ENCODE data around the gene PTGER1. TPM values are rescaled to one million over a fixed set of nuclear protein-coding genes. Genes with fewer than 3 reads are reported as not detected.

The PTGER1 gene
- total and polyA plus RNA-seq, 9 of the 15 experiments (the other 6 are each of a cell fraction or from before 2014, with no cell fraction given): 0.06 to 0.36 (median 0.31) TPM; not detected in 5

DNA sequence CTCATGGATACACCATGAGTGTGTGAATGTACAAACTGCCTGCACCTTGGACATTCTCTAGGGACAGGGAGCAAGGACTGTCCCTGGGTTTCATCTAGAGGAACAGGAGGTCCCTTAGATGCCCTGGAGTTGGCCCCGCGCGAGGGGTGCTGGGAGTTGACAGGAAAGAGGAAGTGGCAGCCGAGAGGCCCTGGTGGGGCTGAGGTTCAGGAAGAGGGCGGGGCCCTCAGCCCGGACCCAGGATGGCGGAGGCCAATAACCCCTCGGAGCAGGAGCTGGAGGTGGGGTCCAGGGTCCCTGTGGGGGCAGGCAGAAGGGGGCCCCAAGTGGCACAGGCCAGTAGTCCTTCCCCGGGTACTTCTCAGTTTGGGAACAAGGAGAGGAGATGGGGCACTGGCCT, 35.1 kb downstream of the PTGER1 start (continued):
- TF ChIP-seq, protein P1, sequence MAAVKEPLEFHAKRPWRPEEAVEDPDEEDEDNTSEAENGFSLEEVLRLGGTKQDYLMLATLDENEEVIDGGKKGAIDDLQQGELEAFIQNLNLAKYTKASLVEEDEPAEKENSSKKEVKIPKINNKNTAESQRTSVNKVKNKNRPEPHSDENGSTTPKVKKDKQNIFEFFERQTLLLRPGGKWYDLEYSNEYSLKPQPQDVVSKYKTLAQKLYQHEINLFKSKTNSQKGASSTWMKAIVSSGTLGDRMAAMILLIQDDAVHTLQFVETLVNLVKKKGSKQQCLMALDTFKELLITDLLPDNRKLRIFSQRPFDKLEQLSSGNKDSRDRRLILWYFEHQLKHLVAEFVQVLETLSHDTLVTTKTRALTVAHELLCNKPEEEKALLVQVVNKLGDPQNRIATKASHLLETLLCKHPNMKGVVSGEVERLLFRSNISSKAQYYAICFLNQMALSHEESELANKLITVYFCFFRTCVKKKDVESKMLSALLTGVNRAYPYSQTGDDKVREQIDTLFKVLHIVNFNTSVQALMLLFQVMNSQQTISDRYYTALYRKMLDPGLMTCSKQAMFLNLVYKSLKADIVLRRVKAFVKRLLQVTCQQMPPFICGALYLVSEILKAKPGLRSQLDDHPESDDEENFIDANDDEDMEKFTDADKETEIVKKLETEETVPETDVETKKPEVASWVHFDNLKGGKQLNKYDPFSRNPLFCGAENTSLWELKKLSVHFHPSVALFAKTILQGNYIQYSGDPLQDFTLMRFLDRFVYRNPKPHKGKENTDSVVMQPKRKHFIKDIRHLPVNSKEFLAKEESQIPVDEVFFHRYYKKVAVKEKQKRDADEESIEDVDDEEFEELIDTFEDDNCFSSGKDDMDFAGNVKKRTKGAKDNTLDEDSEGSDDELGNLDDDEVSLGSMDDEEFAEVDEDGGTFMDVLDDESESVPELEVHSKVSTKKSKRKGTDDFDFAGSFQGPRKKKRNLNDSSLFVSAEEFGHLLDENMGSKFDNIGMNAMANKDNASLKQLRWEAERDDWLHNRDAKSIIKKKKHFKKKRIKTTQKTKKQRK (IDR thresholded peaks at IDR 0.05; ENCODE audit: borderline replicate concordance, low read depth, low read length): no peak
- no peak for TF ChIP-seq CREBBP (IDR thresholded peaks at IDR 0.05; ENCODE audit: low read depth, low read length)
- TF ChIP-seq PHF20 (IDR thresholded peaks at IDR 0.05; ENCODE audit: partially characterized antibody): peak; percentile 43
- no peak for TF ChIP-seq SMARCC2 (IDR thresholded peaks at IDR 0.05; ENCODE audit: low read depth)
- TF ChIP-seq NCOA4 (IDR thresholded peaks at IDR 0.05; ENCODE audit: partially characterized antibody): no peak
- TF ChIP-seq XRCC3 (IDR thresholded peaks at IDR 0.05): no peak
- no peak for TF ChIP-seq BDP1 (IDR thresholded peaks at IDR 0.05; ENCODE audit: insufficient read depth, insufficient read length)
- peak; percentile 51 for TF ChIP-seq CXXC5 (CRISPR knock-in tag; IDR thresholded peaks at IDR 0.05)
- 0 out of 2 replicates have a peak, but pooled peaks have one; percentile 9 for TF ChIP-seq TEAD4 (IDR thresholded peaks at IDR 0.05; ENCODE audit: low read length)
- no peak for TF ChIP-seq TEAD4 (CRISPR knock-in tag; IDR thresholded peaks at IDR 0.05; ENCODE audit: borderline replicate concordance)
- TF ChIP-seq NFE2L1 (tag; IDR thresholded peaks at IDR 0.05; ENCODE audit: borderline replicate concordance, low read depth): no peak
- peak; percentile 47; the same call in 1 of the 2 replicates for TF ChIP-seq SMAD3 (CRISPR knock-in tag; conservative IDR thresholded peaks at IDR 0.05)
- peak; percentile 21; the same call in 1 of the 2 replicates for TF ChIP-seq SOX6 (IDR thresholded peaks at IDR 0.05)
- peak; percentile 61 for TF ChIP-seq POLR2A (conservative IDR thresholded peaks at IDR 0.05)
- no peak for TF ChIP-seq BHLHE40 (IDR thresholded peaks at IDR 0.05; ENCODE audit: low read length)
- TF ChIP-seq TARDBP (IDR thresholded peaks at IDR 0.05): 0 out of 2 replicates have a peak, but pooled peaks have one; percentile 38
- TF ChIP-seq, protein P2, sequence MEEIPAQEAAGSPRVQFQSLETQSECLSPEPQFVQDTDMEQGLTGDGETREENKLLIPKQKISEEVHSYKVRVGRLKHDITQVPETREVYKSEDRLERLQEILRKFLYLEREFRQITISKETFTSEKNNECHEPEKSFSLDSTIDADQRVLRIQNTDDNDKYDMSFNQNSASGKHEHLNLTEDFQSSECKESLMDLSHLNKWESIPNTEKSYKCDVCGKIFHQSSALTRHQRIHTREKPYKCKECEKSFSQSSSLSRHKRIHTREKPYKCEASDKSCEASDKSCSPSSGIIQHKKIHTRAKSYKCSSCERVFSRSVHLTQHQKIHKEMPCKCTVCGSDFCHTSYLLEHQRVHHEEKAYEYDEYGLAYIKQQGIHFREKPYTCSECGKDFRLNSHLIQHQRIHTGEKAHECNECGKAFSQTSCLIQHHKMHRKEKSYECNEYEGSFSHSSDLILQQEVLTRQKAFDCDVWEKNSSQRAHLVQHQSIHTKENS (CRISPR knock-in tag; IDR thresholded peaks at IDR 0.05): no peak
- TF ChIP-seq CBFA2T2 (conservative IDR thresholded peaks at IDR 0.05): no peak
- no peak for TF ChIP-seq MXI1 (IDR thresholded peaks at IDR 0.05; ENCODE audit: low read depth, low read length)
- peak; percentile 80 for TF ChIP-seq RNF2 (IDR thresholded peaks at IDR 0.05)
- TF ChIP-seq NEUROD1 (IDR thresholded peaks at IDR 0.05; ENCODE audit: borderline replicate concordance, low read depth, low read length, partially characterized antibody): peak; percentile 26
- peak; percentile 78; the same call in 1 of the 2 replicates for TF ChIP-seq ZNF668 (CRISPR knock-in tag; IDR thresholded peaks at IDR 0.05)
- TF ChIP-seq SRSF1 (IDR thresholded peaks at IDR 0.05; ENCODE audit: low read depth, low read length): no peak
- TF ChIP-seq, protein P3, sequence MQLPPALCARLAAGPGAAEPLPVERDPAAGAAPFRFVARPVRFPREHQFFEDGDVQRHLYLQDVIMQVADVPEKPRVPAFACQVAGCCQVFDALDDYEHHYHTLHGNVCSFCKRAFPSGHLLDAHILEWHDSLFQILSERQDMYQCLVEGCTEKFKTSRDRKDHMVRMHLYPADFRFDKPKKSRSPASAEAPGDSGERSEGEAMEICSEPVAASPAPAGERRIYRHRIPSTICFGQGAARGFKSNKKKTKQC (CRISPR knock-in tag; IDR thresholded peaks at IDR 0.05): peak; percentile 65; the same call in 1 of the 2 replicates
- TF ChIP-seq DMBX1 (CRISPR knock-in tag; IDR thresholded peaks at IDR 0.05; ENCODE audit: borderline replicate concordance): peak; percentile 55
- no peak for TF ChIP-seq CHD4 (IDR thresholded peaks at IDR 0.05; ENCODE audit: insufficient read depth, insufficient replicate concordance, low read depth, low read length, poor library complexity, severe bottlenecking)
- TF ChIP-seq POLR2G (IDR thresholded peaks at IDR 0.05; ENCODE audit: low read depth, low read length): peak; percentile 68
- TF ChIP-seq MCM5 (IDR thresholded peaks at IDR 0.05; ENCODE audit: low read depth): no peak
